VCaP (cell line): ENCODE measurements around the gene THOP1.

Source experiments
- H3K27ac ChIP-seq: fragments of 450-650 bp; 2 replicates; pipeline ENCODE4 v1.5.1; 2017
- CTCF ChIP-seq: fragments of 450-650 bp; conservative IDR thresholded peaks from 2 replicates; pipeline ENCODE4 v1.5.1; 2017; ENCODE audit warnings: mild to moderate bottlenecking, moderate library complexity

THOP1 gene

GRCh38 chr19:2780284-2780683 lies 5.0 kb upstream of the THOP1 start:
- TF ChIP-seq CTCF, result no peak

DNA sequence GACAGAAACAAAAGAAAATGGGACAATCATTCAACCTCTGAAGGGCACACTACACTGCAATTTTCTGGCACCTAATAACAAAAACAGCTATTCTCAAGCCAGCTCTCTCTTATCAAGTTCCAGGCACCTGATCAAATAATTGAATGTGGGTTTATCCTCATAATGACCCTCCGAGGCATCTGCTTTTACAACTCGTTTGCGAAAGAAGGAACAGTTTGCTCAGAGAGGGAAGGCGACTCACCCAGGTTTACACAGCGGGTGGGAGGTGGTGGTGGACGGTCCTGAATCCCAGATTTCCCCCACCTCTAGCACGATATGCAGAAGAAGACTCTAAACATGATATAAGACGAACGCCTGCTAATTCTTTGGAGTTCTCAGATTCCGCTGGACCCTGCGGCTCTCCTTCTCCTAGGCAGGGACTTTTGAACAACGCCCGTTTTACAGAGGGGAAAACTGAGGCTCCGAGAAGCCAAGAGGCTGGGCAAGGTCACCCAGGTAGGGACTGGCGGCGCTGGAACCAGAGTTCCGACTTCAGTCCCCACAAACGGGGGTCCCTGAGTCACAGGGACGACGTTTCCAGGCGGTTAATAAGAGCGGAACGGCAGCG lies 2.9 kb upstream of the THOP1 start:
- no peak for TF ChIP-seq CTCF
- peak overlapping the region; percentile 83 for H3K27ac ChIP-seq

More at GRCh38 chr19:2780284-2780683, 5.0 kb upstream of the THOP1 start:
- H3K27ac ChIP-seq, result no peak overlapping the region

DNA sequence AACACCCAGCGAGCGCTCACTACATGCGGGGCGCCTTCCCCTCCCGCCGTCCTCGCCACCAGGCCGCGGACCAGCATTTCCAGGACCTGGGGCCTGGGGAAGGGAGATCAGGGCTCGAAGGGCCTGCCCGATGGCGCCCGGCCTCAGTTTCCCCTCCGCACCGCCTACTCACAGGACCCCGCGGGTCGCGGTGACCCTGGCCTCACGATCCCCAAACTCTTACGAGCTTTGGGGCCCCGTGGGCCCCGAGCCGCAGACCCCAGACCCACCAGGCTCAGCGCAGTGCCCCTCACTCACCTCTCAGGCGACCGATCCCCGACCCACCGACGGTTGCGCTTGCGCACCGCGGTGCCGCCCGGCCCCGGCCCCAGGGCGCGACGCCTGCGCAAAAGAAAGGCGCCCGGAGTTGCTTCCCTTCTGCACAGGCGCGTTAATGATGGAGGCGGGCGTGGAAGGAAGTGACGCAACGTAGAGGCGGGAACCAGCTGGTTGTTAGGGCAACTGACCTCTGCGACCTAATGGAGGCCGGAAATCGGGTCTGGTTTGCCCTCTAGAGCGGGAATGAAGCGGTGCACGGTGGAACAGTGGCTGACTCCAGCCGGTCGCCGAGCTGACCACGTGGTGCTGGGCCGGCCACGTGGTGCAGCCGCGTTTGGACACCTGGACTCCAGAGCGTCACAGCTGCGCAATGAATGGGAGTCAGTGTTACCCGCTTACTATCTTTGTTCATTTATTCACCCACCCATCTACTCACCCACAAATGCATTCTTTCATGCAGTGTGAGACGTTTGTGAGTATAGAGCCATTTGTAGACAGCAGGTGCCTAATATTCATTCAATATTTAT lies 2.1 kb upstream of the THOP1 start, which contains the start of gene SGTA:
SGTA (minus strand) TSS at position 338 of the 845 bp plus-strand sequence. CDS start 14,205 bp downstream, outside the sequence.
- H3K27ac ChIP-seq, result peak within 1 kb of the TSS; percentile 83
- peak; percentile 51 for TF ChIP-seq CTCF

DNA sequence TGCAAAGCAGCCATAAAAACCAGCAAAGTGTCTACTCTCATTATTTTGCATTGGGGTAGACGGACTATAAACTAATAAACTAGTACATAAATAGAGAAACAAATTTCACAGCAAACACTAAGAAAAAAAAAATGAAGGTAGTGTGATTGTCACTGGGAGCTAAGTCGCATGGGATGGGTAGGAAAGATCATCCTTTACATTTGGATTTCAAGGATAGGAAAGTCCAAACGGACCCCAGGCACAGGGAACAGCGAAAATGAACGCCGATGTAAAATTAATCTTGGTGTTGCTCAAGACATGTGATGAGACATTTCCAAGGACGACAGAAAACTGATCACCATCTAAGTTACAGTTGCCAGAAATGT lies 1.5 kb upstream of the THOP1 start:
- H3K27ac ChIP-seq, result peak overlapping the region; percentile 83
- TF ChIP-seq CTCF, result no peak

DNA sequence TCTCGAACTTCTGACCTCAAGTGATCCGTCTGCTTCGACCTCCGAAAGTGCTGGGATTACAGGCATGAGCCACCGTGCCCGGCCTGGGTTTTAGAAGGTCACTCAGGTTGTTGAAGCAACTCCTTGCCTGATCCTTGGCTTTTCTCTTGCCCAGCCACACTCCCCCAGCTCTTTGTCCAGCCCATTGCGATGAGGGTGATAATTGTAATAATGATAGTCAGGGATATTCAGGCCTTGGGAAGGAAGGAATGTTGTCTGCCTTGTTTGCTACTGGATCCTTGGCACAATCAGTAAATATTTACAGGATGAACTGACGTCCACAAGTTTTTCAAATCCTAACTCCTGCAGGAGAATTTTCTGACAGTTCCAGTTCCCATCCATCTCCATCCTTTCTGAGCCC lies 1.8 kb downstream of the THOP1 start:
- H3K27ac ChIP-seq, result peak overlapping the region; percentile 15; the same call in 1 of the 2 replicates
- TF ChIP-seq CTCF, result no peak

DNA sequence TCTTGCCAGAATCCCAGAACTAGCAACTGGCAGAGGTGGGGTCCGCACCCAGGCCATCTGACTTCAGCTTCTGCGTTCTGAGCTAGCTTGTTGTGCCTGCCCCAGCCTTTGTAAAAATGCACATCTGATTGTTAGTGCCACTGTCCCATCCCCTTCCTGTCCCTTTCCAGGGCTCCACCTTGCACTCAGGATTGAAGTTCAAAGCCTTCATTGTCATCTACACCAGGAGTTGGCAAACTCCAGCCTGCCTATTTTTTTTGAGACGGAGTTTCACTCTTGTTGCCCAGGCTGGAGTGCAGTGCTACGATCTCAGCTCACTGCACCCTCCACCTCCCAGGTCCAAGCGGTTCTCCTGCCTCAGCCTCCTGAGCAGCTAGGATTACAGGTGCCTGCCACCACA lies 2.9 kb downstream of the THOP1 start:
- no peak overlapping the region for H3K27ac ChIP-seq
- TF ChIP-seq CTCF, result no peak

- TF ChIP-seq CTCF, result no peak
Measured at GRCh38 chr19:2790194-2790556, 4.9 kb downstream of the THOP1 start.

More at GRCh38 chr19:2790194-2790556, 4.9 kb downstream of the THOP1 start:
- H3K27ac ChIP-seq, result no peak overlapping the region
